HL-60 (cell line): ENCODE data around the gene CORO6.

Source experiments
- DNase-seq, 2 experiments: peaks; one replicate each; pipeline ENCODE4 v3.0.0-alpha.2; 2010 to 2020; ENCODE audit warnings: low read depth in 1 of 2, low spot score in 1 of 2
- H3K27ac ChIP-seq: fragments of 250-450 bp; sonication (Bioruptor Pico); replicated peaks from 2 replicates; pipeline ENCODE4 v1.5.1; 2020; ENCODE audit warnings: mild to moderate bottlenecking, moderate library complexity
- H3K27me3 ChIP-seq: fragments of 250-450 bp; sonication (Bioruptor Pico); 2 replicates; pipeline ENCODE4 v1.5.1; 2021; ENCODE audit warnings: mild to moderate bottlenecking, moderate library complexity; ENCODE audit not compliant: insufficient read depth, poor library complexity, severe bottlenecking
- H3K4me3 ChIP-seq: replicated peaks from 2 replicates; pipeline ENCODE4 v1.5.1; 2011; ENCODE audit warnings: mild to moderate bottlenecking, control low read depth, low read length; ENCODE audit not compliant: insufficient read depth
- CTCF ChIP-seq: IDR thresholded peaks from one replicate; pipeline ENCODE4 v1.5.1; 2011; ENCODE audit warnings: low read length, control low read depth, inconsistent platforms; ENCODE audit not compliant: insufficient read depth
- GABPA ChIP-seq: IDR thresholded peaks from 2 replicates; pipeline ENCODE4 v1.6.1; 2012; ENCODE audit warnings: low read depth
- POLR2AphosphoS5 ChIP-seq: IDR thresholded peaks from 2 replicates; pipeline ENCODE4 v1.6.1; 2012; ENCODE audit warnings: low read depth
- SPI1 ChIP-seq: IDR thresholded peaks from 2 replicates; pipeline ENCODE4 v1.6.1; 2012; ENCODE audit warnings: low read depth, mild to moderate bottlenecking, borderline replicate concordance
- TF ChIP-seq, protein P1 (sequence below): IDR thresholded peaks from 2 replicates; pipeline ENCODE4 v1.6.1; 2012; ENCODE audit warnings: low read depth; ENCODE audit not compliant: insufficient replicate concordance

The CORO6 gene

DNA sequence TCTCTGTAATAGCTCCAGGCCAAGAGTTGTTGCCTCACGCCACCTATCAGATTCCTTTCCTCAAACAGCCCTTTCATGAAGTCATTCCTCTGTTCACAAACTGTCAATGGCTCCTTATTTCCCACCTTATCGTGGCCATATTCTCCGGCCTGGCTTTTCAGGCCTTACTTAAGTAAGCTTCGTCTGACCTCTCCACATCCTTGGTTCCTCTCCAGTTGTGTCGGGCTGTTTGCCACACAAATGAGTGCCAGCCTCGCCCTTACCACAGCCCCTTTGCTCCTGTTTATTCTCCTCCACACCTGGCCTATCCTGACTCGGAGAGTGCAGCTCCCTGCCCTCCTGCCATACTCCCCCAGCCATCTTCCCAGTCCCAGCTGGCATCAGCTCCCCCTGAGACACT is 52.2 kb downstream of the CORO6 start:
- Histone ChIP-seq H3K27ac (no peak overlapping the region), H3K27me3 (no peaks in the 10 kb centered on the region), H3K4me3 (no peak overlapping the region)
- DNase-seq, result no peak
- TF ChIP-seq SPI1 (no peak), CTCF (no peak), POLR2AphosphoS5 (no peak), GABPA (no peak)
- TF ChIP-seq, protein P1, sequence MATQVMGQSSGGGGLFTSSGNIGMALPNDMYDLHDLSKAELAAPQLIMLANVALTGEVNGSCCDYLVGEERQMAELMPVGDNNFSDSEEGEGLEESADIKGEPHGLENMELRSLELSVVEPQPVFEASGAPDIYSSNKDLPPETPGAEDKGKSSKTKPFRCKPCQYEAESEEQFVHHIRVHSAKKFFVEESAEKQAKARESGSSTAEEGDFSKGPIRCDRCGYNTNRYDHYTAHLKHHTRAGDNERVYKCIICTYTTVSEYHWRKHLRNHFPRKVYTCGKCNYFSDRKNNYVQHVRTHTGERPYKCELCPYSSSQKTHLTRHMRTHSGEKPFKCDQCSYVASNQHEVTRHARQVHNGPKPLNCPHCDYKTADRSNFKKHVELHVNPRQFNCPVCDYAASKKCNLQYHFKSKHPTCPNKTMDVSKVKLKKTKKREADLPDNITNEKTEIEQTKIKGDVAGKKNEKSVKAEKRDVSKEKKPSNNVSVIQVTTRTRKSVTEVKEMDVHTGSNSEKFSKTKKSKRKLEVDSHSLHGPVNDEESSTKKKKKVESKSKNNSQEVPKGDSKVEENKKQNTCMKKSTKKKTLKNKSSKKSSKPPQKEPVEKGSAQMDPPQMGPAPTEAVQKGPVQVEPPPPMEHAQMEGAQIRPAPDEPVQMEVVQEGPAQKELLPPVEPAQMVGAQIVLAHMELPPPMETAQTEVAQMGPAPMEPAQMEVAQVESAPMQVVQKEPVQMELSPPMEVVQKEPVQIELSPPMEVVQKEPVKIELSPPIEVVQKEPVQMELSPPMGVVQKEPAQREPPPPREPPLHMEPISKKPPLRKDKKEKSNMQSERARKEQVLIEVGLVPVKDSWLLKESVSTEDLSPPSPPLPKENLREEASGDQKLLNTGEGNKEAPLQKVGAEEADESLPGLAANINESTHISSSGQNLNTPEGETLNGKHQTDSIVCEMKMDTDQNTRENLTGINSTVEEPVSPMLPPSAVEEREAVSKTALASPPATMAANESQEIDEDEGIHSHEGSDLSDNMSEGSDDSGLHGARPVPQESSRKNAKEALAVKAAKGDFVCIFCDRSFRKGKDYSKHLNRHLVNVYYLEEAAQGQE, result no peak

GRCh38 chr17:29569245-29569950 is 53.3 kb downstream of the CORO6 start:
- Histone ChIP-seq H3K27me3 (no peaks in the 10 kb centered on the region), H3K4me3 (peak overlapping the region; percentile 76), H3K27ac (peak overlapping the region; percentile 72)
- TF ChIP-seq GABPA, result no peak
- TF ChIP-seq, protein P1, result no peak
- no peak for TF ChIP-seq SPI1
- no peak for TF ChIP-seq CTCF
- TF ChIP-seq POLR2AphosphoS5, result no peak
- DNase-seq, result no peak

DNA sequence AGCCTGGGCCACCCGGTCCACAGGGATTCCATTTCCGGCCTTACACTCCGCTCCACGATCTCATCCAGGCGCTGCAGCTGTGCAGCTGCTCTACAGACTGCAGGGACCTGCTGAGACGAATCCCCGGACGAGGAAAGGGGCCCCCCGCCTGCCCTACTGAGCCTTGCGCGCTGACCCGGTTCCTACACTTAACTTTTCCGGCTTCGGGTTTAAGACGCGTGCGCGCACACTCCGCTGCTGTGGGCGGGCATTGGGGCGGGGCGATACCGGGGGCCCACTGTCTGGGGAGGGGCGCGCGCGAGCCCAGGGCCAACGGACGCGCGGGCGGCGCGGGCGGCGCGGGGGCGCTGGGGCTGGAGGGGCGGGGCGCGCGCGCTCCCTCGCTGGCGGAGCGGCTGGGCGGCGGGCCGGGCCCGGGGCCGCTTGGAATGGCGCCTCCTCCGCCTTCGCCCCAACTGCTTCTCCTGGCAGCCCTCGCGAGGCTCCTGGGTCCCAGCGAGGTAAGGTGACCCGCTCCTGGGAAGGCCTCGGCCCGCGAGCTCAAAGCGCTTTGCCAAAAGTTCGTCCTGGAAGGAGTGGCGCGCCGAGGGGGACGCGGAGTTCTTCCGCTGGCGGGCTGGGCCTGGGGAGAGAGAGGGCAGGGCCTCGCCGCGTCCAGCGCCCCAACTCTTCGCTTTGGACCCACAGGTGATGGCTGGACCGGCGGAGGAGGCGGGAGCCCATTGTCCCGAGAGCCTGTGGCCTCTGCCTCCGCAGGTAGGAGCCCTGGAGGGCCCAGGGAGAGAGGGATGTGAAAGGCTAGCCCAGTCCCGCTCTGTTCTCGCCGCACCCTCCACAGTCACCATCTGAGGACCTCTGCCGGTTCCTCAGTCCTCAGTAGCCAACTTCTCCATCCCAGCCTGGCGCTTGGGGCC is 54.1 kb downstream of the CORO6 start, which contains the start of gene TP53I13:
Gene TP53I13 (plus strand): TSS at position 371 of the 914 bp plus-strand sequence. CDS start 58 bp downstream, at position 429.
- Histone ChIP-seq H3K27ac (peak within 1 kb of the TSS; percentile 80), H3K4me3 (peak within 1 kb of the TSS; percentile 76), H3K27me3 (no peaks in the 10 kb centered on the region)
- TF ChIP-seq GABPA (no peak), CTCF (no peak), POLR2AphosphoS5 (peak; percentile 61; the same call in 1 of the 2 replicates)
- TF ChIP-seq, protein P1, result no peak
- peak; percentile 76 to 88 for DNase-seq
